GM18511 (cell line): Measurements from ENCODE around the gene NEK6.

Experiments
- ATAC-seq: cut with Tn5 transposase; IDR thresholded peaks from one replicate; pipeline ENCODE4 v1.9.1; 2021; ENCODE audit warnings: mild to moderate bottlenecking, moderate library complexity; ENCODE audit not compliant: unreplicated experiment

The NEK6 gene

GRCh38 chr9:124368692-124369091 is 110.9 kb downstream of the NEK6 start:
- no peak for ATAC-seq

GRCh38 chr9:124369231-124369797 is 111.6 kb downstream of the NEK6 start:
- ATAC-seq = no peak

- no peak for ATAC-seq
Observed at GRCh38 chr9:124370896-124371582, 113.3 kb downstream of the NEK6 start.

GRCh38 chr9:124372038-124372437 is 114.3 kb downstream of the NEK6 start:
- ATAC-seq = no peak

GRCh38 chr9:124373386-124373785 is 115.6 kb downstream of the NEK6 start:
- ATAC-seq = no peak

GRCh38 chr9:124373851-124374250 is 116.1 kb downstream of the NEK6 start:
- no peak for ATAC-seq

GRCh38 chr9:124375726-124376125 is 118.0 kb downstream of the NEK6 start:
- no peak for ATAC-seq

- no peak for ATAC-seq
Observed at GRCh38 chr9:124376329-124376728, 118.6 kb downstream of the NEK6 start.

GRCh38 chr9:124377551-124378406 is 120.0 kb downstream of the NEK6 start:
- no peak for ATAC-seq

GRCh38 chr9:124381170-124381945 is 123.6 kb downstream of the NEK6 start:
- ATAC-seq = no peak

- no peak for ATAC-seq
Observed at GRCh38 chr9:124384210-124384609, 126.5 kb downstream of the NEK6 start.

GRCh38 chr9:124384846-124385245 is 127.1 kb downstream of the NEK6 start:
- no peak for ATAC-seq

GRCh38 chr9:124385623-124386022 is 127.9 kb downstream of the NEK6 start:
- no peak for ATAC-seq

- ATAC-seq = no peak
Observed at GRCh38 chr9:124386201-124386600, 128.5 kb downstream of the NEK6 start.

- no peak for ATAC-seq
Observed at GRCh38 chr9:124388275-124389048, 130.7 kb downstream of the NEK6 start.

- ATAC-seq = no peak
Observed at GRCh38 chr9:124389146-124389939, 131.6 kb downstream of the NEK6 start.

GRCh38 chr9:124390794-124391658 is 133.3 kb downstream of the NEK6 start:
- no peak for ATAC-seq

- ATAC-seq = no peak
Observed at GRCh38 chr9:124392254-124392870, 134.6 kb downstream of the NEK6 start.
